GM18907 (cell line): Measurements from ENCODE around the gene TPRA1.
"Not testable (repeated sequence)": the region's sequence is repeated elsewhere in the genome, so short reads cannot be mapped to it uniquely, and the experiment has no call there.

Experiments used
- ATAC-seq: cut with Tn5 transposase; IDR thresholded peaks from one replicate; pipeline ENCODE4 v1.9.1; 2021; ENCODE audit warnings: mild to moderate bottlenecking, moderate library complexity; ENCODE audit not compliant: unreplicated experiment

Gene TPRA1

GRCh38 chr3:127539366-127540060 lies 51.0 kb downstream of the TPRA1 start:
- no peak for ATAC-seq

- ATAC-seq: no peak
These were observed 52.0 kb downstream of the TPRA1 start for GRCh38 chr3:127538569-127538968.

DNA sequence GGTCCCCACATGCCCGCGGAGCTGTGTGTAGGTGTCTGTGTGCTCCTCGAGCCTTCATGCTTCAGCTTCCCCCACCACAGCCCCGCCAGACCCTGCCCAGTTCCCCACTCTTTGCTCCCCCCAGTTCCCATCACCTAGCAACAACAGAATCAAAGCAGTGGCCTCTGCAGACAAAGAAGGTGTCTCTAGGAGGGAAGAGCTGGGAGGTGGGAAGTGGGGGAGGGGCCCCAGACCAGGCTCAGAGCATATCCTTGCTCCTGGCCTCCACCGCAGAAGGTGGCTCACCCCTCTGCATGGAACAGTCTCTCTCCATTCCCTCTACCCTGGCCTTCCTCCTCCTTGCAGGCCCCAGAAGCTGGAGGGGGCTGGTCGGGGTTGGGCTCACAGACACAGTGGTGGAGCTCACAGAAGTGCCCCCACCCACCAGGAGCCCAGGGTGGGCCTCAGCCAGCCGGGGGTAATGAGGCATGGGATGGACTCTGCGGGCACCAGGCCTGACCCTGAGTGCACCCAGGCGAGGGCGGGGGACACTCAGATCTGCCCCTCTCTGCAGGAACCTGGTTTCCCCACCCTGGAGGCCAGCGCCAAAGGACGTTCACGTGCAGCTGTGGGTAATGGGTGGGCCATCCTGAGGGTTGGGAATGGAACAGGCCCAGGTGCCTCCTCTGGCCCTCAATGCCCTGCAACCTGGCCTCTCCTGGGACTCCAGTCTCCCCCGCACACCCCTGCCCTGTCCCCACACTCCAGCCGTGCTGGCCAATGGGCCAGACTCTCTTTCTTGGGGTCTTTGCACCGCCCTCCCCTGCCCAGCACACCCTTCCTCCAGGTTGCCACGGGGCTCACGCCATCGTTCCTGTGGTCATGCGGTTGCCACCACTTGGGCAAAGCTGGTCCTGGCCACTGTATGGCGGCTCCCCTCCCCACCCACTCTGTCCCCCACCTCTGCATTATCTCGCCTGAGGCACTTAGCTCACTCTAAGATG lies 53.4 kb downstream of the TPRA1 start:
- no peak for ATAC-seq

DNA sequence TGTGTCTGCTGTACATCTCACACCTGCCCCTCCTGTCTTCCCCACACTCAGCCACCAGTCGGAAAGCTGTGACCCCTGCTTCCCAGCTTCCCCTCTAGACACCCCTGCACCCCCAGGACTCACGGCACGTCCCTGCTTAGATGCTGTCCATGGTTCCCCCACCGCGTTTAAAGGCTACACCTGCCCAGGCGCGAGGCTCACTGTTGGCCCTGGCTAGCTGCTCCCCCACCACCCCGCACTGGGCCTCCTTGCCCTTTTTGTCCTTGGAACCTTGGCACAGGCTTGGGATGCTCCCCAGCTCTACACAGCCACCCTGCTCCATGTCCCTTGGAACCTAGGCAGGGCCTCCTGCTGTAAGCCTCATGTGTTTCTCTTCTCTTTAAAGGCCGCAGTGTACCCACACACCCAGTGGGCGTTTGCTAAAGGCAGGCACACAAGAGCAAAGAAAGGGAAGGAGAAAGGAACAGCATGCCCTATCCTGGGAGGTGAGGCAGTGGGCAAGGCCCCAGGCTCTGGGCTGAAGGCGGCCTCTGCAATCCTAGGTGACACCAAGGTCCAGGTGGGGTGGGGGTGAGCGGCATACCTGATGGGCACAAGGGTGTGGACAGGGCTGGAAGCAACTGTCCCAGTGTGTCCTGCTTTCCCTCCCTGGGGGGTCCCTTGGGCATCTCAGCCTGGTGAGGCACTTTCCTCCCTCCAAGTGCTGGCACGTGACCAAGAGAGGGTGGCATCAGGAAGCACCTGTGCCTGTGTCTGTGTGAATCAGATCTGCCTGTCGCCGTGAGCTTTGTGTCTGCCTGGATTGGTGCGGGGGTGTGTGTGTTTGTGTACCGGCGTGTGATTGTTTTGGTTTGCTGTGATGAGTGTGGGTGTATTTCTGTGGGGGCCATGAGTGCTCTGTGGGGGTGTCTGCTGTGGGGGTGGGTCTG lies 54.4 kb downstream of the TPRA1 start:
- ATAC-seq: no peak

- no peak for ATAC-seq
These were observed 55.3 kb downstream of the TPRA1 start for GRCh38 chr3:127535106-127535785.

DNA sequence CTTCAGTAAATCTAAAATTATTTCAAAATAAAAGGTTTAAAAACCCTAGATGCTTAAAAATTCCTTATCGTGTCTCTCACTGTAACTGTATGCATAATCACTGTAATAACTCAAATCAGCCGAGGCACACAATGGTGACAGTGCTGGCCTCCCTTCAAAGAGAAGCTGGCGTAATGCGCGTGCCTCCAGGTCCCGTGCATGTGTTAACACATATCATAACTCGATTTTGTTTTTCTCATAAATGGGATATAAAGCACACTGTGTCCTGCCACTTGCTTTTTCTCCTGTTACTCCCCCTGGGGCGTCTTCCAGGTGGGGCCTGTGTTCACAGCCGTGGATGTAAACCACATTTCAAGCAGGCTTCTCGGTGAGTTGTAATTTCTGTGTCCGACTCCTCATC lies 56.0 kb downstream of the TPRA1 start:
- no peak for ATAC-seq

- no peak for ATAC-seq
These were observed 56.4 kb downstream of the TPRA1 start for GRCh38 chr3:127534161-127534451.

- no peak for ATAC-seq
These were observed 57.9 kb downstream of the TPRA1 start for GRCh38 chr3:127532561-127533203.

GRCh38 chr3:127531821-127532220 lies 58.7 kb downstream of the TPRA1 start:
- ATAC-seq: no peak

DNA sequence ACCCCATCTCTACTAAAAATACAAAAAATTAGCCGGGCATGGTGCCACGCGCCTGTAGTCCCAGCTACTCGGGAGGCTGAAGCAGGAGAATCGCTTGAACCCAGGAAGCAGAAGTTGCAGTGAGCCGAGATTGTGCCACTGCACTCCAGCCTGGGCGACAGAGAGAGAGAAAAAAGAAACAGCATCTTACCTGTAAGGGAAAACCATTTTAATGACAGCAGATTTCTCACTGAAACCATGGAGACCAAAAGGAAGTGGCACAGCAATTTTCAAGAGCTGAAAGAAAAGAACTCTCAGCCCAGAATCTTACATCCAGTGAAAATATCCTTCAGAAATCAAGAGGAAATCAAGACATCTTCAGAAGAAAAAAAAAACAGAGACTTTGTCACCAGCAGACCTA lies 59.7 kb downstream of the TPRA1 start:
- not testable (repeated sequence) for ATAC-seq

GRCh38 chr3:127529346-127530188 lies 61.0 kb downstream of the TPRA1 start:
- ATAC-seq: no peak

DNA sequence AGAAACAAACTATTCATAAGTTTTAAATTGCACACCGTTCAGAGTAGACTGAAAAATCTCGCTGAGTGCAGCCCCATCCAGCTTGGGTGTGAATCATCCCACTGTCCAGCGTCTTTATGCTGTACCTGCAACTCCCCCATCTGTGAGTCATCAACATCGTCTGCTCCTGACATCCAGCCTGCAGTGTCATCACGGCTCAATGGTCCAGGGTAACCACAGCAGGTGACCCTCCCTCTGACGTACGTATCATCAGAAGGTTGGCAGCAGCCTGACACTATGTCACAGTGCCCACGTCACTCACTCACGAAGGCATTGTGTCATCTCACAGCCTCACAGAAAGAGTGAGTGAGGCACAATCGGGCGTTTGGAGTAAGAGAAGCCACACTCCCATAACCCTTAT lies 65.2 kb downstream of the TPRA1 start:
- ATAC-seq: no peak

GRCh38 chr3:127524296-127524896 lies 66.1 kb downstream of the TPRA1 start:
- no peak for ATAC-seq
